SU-DHL-6 (cell line): ENCODE measurements around the gene CCL25.

Experiments
- H2AFZ ChIP-seq: fragments of 200-600 bp; sonication (generic); 2 replicates; pipeline ENCODE4 v1.6.1; 2014; ENCODE audit warnings: low read depth, mild to moderate bottlenecking, moderate library complexity, mixed read lengths, antibody characterized with exemption, low read length; ENCODE audit not compliant: severe bottlenecking
- H3F3A ChIP-seq: fragments of 200-600 bp; shearing (Covaris generic); 2 replicates; pipeline ENCODE4 v1.6.0; 2016; ENCODE audit warnings: antibody characterized with exemption, mild to moderate bottlenecking; ENCODE audit not compliant: insufficient read depth
- H3K27ac ChIP-seq: fragments of 200-600 bp; sonication (generic); 2 replicates; pipeline ENCODE4 v1.5.1; 2016; ENCODE audit warnings: low read depth, mild to moderate bottlenecking, low read length, moderate library complexity, mixed read lengths
- H3K27me3 ChIP-seq: fragments of 200-600 bp; sonication (generic), shearing (Covaris generic); 2 replicates; pipeline ENCODE4 v1.6.0; 2014; ENCODE audit warnings: mild to moderate bottlenecking, low read length
- H3K36me3 ChIP-seq: fragments of 200-600 bp; sonication (generic); 2 replicates; pipeline ENCODE4 v1.6.1; 2014; ENCODE audit warnings: mild to moderate bottlenecking, low read length, mixed read lengths
- H3K4me2 ChIP-seq: fragments of 300-600, 200-600 bp; shearing (Covaris generic), sonication (generic); 2 replicates; pipeline ENCODE4 v1.6.0; 2014; ENCODE audit warnings: low read length, low read depth, mild to moderate bottlenecking; ENCODE audit not compliant: poor library complexity, severe bottlenecking
- H3K4me3 ChIP-seq: fragments of 200-600 bp; sonication (generic); 2 replicates; pipeline ENCODE4 v1.5.1; 2014; ENCODE audit warnings: antibody characterized with exemption, low read length, mild to moderate bottlenecking, mixed read lengths; ENCODE audit not compliant: insufficient read depth, poor library complexity, severe bottlenecking
- H3K79me2 ChIP-seq: fragments of 200-600 bp; sonication (generic); 2 replicates; pipeline ENCODE4 v1.6.1; 2014; ENCODE audit warnings: mild to moderate bottlenecking, low read length, moderate library complexity; ENCODE audit not compliant: insufficient read depth
- H3K9ac ChIP-seq: fragments of 200-600 bp; sonication (generic); 2 replicates; pipeline ENCODE4 v1.7.0; 2014; ENCODE audit warnings: mild to moderate bottlenecking, low read length
- H3K9me2 ChIP-seq: fragments of 200-600 bp; sonication (generic); replicated peaks from 2 replicates; pipeline ENCODE4 v1.6.1; 2014; ENCODE audit warnings: low read length; ENCODE audit not compliant: insufficient read depth
- H3K9me3 ChIP-seq: fragments of 200-600 bp; sonication (generic); 2 replicates; pipeline ENCODE4 v1.6.1; 2014; ENCODE audit warnings: low read length, mixed read lengths; ENCODE audit not compliant: insufficient read depth
- H4K20me1 ChIP-seq: fragments of 200-600 bp; sonication (generic); 2 replicates; pipeline ENCODE4 v1.6.1; 2014; ENCODE audit warnings: low read depth, mild to moderate bottlenecking, antibody characterized with exemption, low read length, moderate library complexity, mixed read lengths
- EZH2phosphoT487 ChIP-seq: fragments of 200-600 bp; sonication (generic), shearing (Covaris generic); conservative IDR thresholded peaks from 2 replicates; pipeline ENCODE4 v1.6.1; 2018; ENCODE audit warnings: mild to moderate bottlenecking, antibody characterized with exemption, low read length, moderate library complexity, mixed read lengths
- TF ChIP-seq, protein P1 (sequence below): fragments of 200-600 bp; sonication (generic); IDR thresholded peaks from one replicate; pipeline ENCODE4 v1.5.1; 2017; ENCODE audit warnings: antibody characterized with exemption, mild to moderate bottlenecking, low read length, moderate library complexity; ENCODE audit not compliant: insufficient read depth, poor library complexity, severe bottlenecking

The CCL25 gene

DNA sequence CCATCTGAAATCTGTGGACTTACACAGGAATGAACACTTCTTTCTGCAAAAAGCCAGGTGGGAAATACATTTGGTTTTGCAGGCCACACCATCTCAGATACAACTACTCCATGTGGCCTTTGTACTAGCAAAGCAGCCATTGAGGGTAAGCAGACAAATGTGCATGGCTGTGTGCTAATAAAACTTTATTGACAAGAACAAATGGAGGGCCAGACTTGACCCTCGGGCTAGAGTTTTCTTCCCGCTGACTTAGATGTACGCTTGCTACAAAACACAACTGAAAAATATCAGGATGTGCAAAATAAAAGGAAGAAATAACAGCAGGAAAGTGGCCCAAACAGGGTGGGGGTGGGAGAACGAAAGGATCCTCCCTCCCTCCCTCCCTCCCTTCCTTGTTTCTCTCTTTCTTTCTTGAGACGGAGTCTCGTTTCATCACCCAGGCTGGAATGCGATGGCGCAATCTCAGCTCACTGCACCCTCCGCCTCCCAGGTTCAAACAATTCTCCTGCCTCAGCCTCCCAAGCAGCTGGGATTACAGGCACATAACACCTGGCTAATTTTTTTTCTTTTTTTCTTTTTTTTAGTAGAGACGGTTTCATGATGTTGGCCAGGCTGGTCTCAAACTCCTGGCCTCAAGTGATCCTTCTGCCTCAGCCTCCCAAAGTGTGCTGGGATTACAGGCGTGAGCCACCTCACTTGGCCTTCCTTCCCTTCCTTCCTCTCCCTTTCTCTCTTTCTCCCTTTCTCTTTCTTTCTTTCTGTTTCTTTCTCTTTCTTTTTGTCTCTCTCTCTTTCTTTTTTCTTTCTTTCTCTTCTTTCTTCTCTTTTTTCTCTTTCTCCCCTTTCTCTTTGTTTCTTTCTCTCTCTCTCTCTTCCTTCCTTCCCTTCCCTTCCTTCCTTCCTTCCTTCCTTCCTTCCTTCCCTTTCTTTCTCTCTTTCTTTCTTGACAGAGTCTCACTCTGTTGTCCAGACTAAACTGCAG, 29.3 kb downstream of the CCL25 start:
- no peak overlapping the region for H3K4me2 ChIP-seq
- H3K36me3 ChIP-seq = no peaks in the 10 kb centered on the region
- no peak overlapping the region for H3K4me3 ChIP-seq
- TF ChIP-seq, protein P1, sequence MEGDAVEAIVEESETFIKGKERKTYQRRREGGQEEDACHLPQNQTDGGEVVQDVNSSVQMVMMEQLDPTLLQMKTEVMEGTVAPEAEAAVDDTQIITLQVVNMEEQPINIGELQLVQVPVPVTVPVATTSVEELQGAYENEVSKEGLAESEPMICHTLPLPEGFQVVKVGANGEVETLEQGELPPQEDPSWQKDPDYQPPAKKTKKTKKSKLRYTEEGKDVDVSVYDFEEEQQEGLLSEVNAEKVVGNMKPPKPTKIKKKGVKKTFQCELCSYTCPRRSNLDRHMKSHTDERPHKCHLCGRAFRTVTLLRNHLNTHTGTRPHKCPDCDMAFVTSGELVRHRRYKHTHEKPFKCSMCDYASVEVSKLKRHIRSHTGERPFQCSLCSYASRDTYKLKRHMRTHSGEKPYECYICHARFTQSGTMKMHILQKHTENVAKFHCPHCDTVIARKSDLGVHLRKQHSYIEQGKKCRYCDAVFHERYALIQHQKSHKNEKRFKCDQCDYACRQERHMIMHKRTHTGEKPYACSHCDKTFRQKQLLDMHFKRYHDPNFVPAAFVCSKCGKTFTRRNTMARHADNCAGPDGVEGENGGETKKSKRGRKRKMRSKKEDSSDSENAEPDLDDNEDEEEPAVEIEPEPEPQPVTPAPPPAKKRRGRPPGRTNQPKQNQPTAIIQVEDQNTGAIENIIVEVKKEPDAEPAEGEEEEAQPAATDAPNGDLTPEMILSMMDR = no peak
- TF ChIP-seq EZH2phosphoT487 = no peak
- no peaks in the 10 kb centered on the region for H4K20me1 ChIP-seq
- no peak overlapping the region for H2AFZ ChIP-seq
- no peaks in the 10 kb centered on the region for H3K27me3 ChIP-seq
- no peak overlapping the region for H3K9ac ChIP-seq
- no peaks in the 10 kb centered on the region for H3K79me2 ChIP-seq
- no peaks in the 10 kb centered on the region for H3F3A ChIP-seq
- no peak overlapping the region for H3K27ac ChIP-seq
- no peaks in the 10 kb centered on the region for H3K9me3 ChIP-seq
- no peaks in the 10 kb centered on the region for H3K9me2 ChIP-seq

DNA sequence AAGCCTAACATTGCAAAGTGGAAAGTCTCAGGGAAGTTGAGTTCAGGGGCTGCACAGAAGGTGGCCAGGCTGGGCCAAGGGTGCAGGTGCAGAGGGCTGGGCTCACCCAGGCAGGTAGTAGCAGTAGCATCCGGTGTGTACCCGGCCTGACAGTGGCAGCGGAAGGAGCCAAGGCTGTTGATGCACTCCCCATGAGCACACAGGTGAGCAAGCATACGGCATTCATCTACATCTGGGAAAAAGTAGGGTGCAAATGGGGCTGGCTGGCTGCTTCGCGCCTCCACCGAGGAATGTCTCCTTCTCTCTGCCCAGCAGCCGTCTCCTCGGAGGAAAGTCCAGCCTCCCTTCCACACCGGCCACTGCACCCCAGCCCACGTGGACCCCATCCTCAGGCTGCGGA, 30.6 kb downstream of the CCL25 start:
- Histone ChIP-seq H2AFZ (no peak overlapping the region), H3K79me2 (no peaks in the 10 kb centered on the region), H3K9me2 (no peaks in the 10 kb centered on the region), H3K27me3 (no peaks in the 10 kb centered on the region), H3K27ac (no peak overlapping the region), H3K36me3 (no peaks in the 10 kb centered on the region), H3F3A (no peaks in the 10 kb centered on the region), H3K9me3 (no peaks in the 10 kb centered on the region), H3K9ac (no peak overlapping the region), H3K4me2 (no peak overlapping the region), H4K20me1 (no peaks in the 10 kb centered on the region), H3K4me3 (no peak overlapping the region)
- TF ChIP-seq, protein P1 = no peak
- no peak for TF ChIP-seq EZH2phosphoT487

DNA sequence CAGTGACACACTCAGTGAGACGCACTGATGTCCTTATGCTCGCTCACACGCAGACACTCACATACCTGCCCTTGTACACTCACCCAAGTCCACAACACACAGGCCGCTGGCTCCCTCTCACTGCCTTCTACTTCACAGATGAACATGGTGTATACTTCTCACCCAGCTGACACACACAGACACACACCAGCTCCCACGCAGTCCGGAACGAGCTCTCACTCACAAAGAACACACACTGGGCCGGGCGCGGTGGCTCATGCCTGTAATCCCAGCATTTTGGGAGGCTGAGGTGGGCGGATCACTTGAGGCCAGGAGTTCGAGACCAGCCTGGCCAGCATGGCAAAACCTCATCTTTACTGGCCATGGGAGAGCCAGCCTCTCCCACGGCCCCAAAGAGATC, 31.6 kb downstream of the CCL25 start:
- H3K27me3 ChIP-seq = no peaks in the 10 kb centered on the region
- H3K27ac ChIP-seq = no peak overlapping the region
- H4K20me1 ChIP-seq = no peaks in the 10 kb centered on the region
- no peak overlapping the region for H3K4me3 ChIP-seq
- H3K79me2 ChIP-seq = no peaks in the 10 kb centered on the region
- H3K9me2 ChIP-seq = no peaks in the 10 kb centered on the region
- H3K9me3 ChIP-seq = 0 out of 2 replicates have a peak, but pooled peaks cover 6% of the 10 kb centered on the region
- H3K36me3 ChIP-seq = no peaks in the 10 kb centered on the region
- no peak overlapping the region for H3K4me2 ChIP-seq
- no peak for TF ChIP-seq EZH2phosphoT487
- TF ChIP-seq, protein P1 = no peak
- no peak overlapping the region for H3K9ac ChIP-seq
- H2AFZ ChIP-seq = no peak overlapping the region
- no peaks in the 10 kb centered on the region for H3F3A ChIP-seq
